ENCODE results near the gene PGAM2.

The PGAM2 gene

DNA sequence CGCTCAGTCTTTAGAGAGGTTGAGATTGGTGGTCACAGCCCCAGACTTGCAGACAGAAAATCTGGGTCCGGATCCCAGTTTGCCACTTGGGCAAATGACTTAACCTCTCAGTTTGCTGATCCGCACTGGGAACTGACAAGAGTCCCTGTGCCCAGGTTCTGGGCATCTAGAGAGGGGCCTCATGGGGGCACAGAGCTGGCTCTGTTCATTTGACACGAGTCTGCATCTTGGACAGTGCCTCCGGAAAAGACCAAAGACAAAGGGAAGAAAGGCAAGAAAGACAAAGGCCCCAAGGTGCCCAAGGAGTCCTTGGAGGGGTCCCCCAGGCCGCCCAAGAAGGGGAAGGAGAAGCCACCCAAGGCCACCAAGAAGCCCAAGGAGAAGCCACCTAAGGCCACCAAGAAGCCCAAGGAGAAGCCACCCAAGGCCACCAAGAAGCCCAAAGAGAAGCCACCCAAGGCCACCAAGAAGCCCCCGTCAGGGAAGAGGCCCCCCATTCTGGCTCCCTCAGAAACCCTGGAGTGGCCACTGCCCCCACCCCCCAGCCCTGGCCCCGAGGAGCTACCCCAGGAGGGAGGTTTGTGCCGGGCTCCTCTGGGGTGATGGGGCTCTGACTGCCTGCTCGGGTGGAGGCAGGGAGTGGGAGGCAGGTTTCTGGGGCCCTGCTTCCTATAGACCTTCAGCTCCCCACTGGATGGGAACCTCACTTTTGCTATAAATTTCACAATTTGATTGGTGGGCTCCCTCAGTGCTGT lies 41.1 kb upstream of the PGAM2 start:
- peaks cover 30 to 38% of the 10 kb centered on the region in 2 donors for H3K4me1 Mint-ChIP-seq
- peaks cover 4 to 9% of the 10 kb centered on the region in 2 donors for H3K36me3 Mint-ChIP-seq
- H3K9me3 Mint-ChIP-seq: no peaks in the 10 kb centered on the region
- H3K27me3 Mint-ChIP-seq: no peaks in the 10 kb centered on the region
- no peak overlapping the region for H3K4me3 Mint-ChIP-seq
- ATAC-seq (replicated peaks) (no peak), DNase-seq (no peak)
- peak overlapping the region; percentile 57 for H3K27ac Mint-ChIP-seq

DNA sequence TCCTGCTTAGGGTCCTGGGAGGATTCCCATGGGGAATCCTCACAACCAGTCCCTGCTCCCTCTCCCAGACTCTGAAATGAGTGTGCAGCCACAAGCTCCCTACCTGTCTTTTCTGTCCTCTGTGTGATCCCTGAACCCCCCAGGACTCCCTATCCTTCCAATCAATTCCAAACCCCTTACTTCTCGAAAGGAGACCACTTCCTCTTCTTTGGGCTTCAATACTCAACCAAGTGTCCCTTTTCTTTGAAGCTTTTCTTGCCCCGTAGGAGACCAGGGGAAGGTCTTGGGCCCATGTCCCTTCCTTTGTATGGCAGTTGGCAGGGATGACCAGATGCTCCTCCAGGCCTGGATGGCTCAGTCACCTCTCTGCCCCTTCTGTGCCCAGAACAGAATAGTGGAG lies 40.5 kb upstream of the PGAM2 start:
- ATAC-seq (replicated peaks) (no peak), DNase-seq (no peak)
- no peaks in the 10 kb centered on the region for H3K9me3 Mint-ChIP-seq
- peak overlapping the region; percentile 26 to 35 for H3K4me3 Mint-ChIP-seq
- H3K27ac Mint-ChIP-seq: no peak overlapping the region
- peaks cover 4 to 9% of the 10 kb centered on the region in 2 donors for H3K36me3 Mint-ChIP-seq
- H3K27me3 Mint-ChIP-seq: no peaks in the 10 kb centered on the region
- H3K4me1 Mint-ChIP-seq: peaks cover 36 to 45% of the 10 kb centered on the region in 2 donors

DNA sequence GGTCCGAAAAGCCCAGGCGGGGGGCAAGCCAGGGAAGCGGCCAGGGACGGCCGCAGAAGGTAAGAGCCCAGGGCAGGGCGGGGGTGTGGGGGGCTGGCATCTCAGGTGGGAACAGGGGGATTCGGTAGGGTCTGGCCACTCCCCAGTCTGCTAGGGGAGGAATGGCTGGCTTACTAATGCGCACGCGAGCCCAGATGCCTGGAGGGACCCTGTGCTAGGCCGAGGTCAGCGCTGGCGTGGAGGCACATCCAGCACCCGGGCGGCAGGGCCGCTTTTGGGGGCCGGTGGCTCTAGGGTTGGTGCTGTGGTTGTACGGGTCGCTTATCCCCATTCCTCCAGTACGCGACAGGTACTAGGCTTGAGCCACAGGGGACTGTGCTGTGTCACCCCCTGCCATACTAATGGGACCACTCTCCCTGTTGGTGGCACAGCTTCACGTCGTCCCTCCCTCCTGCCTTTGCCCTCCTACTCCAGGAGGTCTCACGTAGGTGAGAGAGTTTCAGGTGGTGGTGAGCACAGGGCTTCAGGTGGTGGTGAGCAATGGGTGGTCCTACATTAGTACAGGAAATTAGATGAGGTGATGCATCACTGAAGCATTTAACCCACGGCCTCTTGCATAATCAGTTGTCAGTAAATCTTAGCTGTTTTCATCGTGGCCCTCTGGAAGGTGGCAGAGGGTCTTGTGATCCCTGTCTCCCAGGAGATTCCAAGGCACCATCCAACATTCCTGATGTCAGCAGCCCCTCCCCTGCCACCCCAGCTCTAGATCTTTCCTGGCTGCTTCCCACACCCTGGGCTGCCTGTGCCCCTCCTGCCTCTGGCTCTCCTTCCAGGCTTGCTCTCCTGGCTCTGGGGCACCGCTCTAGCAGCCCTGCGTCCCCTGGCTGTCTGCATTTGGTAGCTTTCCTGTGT lies 39.7 kb upstream of the PGAM2 start:
- Mint-ChIP-seq H3K27ac (peak overlapping the region; percentile 56), H3K4me1 (peaks cover 43 to 52% of the 10 kb centered on the region in 2 donors), H3K4me3 (peak overlapping the region; percentile 72), H3K9me3 (no peaks in the 10 kb centered on the region), H3K27me3 (no peaks in the 10 kb centered on the region), H3K36me3 (peaks cover 4 to 9% of the 10 kb centered on the region in 2 donors)
- DNase-seq (no peak), ATAC-seq (replicated peaks) (peak; percentile 12 to 30)

DNA sequence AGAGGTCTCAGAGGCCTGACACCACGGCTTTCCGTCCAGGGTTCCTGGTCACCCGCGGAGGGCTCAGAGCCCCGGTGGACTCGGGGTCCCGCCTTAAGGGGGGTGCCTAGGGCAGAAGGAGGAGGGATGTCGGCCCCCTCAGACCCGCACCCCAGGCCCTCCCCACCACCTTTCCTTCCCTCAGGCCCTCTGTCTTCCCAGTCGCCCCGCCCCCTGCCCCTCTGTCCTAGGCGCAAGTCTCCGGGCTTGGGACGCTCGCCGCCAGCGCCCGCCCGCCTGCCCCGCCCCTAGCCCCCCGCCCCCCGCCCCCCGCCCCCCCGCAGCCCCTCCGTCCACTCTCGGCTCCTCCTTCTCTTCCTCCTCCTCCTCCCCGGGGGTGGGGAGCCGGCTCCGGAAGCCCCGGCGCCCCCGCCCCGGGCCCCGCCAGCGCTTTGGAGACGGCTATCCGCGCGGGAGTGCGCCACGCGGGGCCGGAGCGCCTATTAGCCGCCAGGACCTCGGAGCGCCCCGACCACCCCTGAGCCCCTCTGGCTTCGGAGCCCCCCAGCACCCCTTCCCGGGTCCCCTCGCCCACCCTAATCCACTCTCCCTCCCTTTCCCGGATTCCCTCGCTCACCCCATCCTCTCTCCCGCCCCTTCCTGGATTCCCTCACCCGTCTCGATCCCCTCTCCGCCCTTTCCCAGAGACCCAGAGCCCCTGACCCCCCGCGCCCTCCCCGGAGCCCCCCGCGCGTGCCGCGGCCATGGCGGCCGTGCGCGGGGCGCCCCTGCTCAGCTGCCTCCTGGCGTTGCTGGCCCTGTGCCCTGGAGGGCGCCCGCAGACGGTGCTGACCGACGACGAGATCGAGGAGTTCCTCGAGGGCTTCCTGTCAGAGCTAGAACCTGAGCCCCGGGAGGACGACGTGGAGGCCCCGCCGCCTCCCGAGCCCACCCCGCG lies 38.8 kb upstream of the PGAM2 start, which contains the start of gene AEBP1:
Gene AEBP1 (plus strand): TSS at position 423 of the 937 bp plus-strand sequence. CDS start 321 bp downstream, at position 744.
- peaks cover 4 to 9% of the 10 kb centered on the region in 2 donors for H3K36me3 Mint-ChIP-seq
- DNase-seq (peak; percentile 39), ATAC-seq (replicated peaks) (peak; percentile 64 to 74)
- peaks cover 44 to 58% of the 10 kb centered on the region in 2 donors for H3K4me1 Mint-ChIP-seq
- peak within 1 kb of the TSS; percentile 67 for H3K27ac Mint-ChIP-seq
- peak within 1 kb of the TSS; percentile 72 for H3K4me3 Mint-ChIP-seq
- no peaks in the 10 kb centered on the region for H3K27me3 Mint-ChIP-seq
- H3K9me3 Mint-ChIP-seq: no peaks in the 10 kb centered on the region

DNA sequence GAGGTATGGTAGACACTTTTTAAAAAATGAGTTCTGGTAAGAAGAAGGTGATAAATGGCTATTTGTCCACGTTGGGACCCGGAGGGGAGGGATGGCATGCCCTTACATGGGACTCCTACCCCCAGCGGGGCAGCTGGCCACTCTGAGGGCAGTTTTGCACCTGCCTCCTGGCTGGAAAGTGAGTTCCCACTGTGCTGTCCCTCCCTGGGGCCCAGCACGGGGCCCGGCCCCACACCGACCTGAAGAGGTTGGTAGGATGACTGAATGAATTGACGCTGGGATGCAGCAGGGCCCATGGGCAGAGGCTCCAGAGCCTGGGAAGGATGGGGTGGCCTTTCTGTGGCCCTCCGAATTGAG lies 38.2 kb upstream of the PGAM2 start:
- ATAC-seq (replicated peaks) (no peak), DNase-seq (no peak)
- Mint-ChIP-seq H3K36me3 (peaks cover 0 to 6% of the 10 kb centered on the region in 2 donors), H3K9me3 (no peaks in the 10 kb centered on the region), H3K4me3 (peak overlapping the region; percentile 43 to 71), H3K27me3 (no peaks in the 10 kb centered on the region), H3K4me1 (peaks cover 44 to 58% of the 10 kb centered on the region in 2 donors), H3K27ac (peak overlapping the region; percentile 7)

DNA sequence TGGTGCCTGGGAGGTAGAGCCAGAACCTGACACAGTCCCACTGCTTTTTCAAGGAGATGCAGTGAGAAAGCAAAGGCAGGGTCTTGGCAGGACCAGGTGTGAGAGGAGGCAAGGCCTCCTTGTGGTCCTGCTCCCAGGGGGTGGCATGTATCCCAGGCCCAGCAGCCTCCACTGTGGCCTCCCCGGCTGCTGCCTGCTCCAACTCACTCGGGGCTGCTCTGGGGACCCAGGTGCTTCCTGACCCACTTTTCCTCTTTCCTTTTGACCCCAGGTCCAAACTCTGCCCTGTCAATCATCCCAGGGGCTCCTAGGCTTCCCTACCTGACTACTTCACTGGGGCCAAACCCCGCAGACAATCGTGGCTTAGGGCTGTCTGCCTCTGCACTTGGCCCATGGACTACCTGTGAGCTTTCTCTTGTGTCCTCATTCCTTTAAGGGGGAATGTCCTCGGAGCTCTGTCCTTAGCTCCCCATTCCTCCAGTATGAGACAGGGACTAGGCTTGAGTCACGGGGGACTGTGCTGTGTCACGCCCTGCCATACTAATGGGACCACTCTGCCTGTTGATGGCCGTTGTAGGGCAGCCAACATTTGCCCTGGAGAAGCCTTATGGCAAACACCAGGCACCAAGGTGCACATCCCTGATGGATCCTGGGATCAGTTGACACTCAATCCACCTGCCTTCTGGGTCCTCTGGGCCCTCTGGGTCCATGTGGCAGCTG lies 37.6 kb upstream of the PGAM2 start:
- no peak for DNase-seq
- H3K4me3 Mint-ChIP-seq: peak overlapping the region; percentile 43 to 71
- no peaks in the 10 kb centered on the region for H3K9me3 Mint-ChIP-seq
- H3K27ac Mint-ChIP-seq: peak overlapping the region; percentile 7
- H3K4me1 Mint-ChIP-seq: peaks cover 40 to 59% of the 10 kb centered on the region in 2 donors
- no peak for ATAC-seq (replicated peaks)
- peaks cover 0 to under 1% of the 10 kb centered on the region in 2 donors for H3K36me3 Mint-ChIP-seq
- H3K27me3 Mint-ChIP-seq: no peaks in the 10 kb centered on the region

DNA sequence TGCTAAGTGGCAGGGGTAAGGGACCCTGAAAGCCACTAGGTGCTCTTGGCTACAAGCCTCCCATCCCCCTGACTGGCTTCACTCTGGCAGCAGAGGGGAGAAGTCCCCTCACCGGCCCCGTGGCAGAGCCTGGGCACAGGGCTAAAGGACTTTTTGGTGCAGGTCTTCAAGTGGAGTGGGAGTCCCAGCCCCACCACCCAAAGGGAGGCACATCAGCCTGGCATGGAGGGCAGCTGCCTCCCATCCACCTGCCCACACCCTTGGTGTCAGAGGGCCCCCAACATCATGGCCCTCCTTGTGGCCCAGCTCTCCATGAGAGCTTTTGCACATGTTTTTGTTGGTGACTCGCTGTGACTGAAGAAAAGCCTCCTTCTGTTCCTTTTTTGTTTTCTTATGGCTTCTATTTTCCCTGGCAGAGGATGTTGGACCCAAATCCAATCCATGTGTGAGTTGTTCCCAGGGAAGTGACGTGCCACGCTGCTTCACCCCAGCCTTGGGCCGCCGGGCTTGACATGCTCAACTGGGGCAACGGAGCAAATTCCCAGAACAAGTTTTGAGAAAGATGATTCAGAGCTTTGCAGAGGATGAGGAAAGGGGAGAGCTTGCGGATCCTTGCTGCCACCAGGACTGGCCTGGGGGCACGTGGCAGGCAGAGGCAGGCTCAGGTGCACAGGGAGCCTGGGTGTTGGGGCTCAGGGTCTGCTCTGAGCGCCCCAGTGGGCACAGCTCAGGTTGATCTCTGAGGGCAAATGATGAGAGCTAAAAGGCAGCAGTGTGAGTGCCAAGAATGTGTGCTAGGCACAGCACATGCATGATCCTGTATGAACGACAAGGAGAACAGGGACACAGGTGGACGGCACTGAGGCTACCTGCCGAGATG lies 36.8 kb upstream of the PGAM2 start:
- no peaks in the 10 kb centered on the region for H3K36me3 Mint-ChIP-seq
- no peak overlapping the region for H3K4me3 Mint-ChIP-seq
- no peak overlapping the region for H3K27ac Mint-ChIP-seq
- DNase-seq (no peak), ATAC-seq (replicated peaks) (no peak)
- H3K4me1 Mint-ChIP-seq: peaks cover 47 to 67% of the 10 kb centered on the region in 2 donors
- H3K27me3 Mint-ChIP-seq: no peaks in the 10 kb centered on the region
- no peaks in the 10 kb centered on the region for H3K9me3 Mint-ChIP-seq

DNA sequence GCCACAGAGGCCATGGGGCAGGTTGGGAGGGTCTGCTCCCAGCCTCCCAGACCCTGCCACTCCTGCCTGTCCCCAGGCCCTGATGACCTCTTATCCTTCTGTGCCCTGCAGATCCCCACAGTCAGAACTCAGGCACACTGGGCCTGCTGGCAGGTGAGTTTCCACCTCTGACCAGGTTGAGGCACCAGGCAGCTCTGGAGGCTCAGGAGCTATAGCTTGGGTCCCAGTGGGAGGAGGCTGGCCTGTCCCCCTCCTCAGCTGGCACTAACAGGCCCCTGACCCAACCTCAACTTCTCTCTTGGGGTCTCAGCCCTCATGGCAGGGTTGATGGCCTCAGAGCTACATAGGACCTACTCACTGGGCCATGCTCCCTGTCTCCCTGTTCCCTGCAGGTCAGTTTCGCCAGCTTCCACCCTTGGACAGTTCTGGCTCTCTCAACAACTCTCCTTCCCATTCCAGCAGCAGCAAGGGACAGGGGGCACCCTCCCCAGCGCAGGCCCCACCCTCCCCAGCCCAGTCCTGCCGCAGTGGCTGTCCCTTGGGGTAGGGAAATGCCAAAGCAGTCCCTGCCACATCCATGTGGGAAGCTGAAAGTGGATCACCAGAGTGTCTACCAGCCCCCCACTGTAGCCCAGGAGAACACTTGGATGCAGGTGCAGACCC lies 36.1 kb upstream of the PGAM2 start:
- H3K4me3 Mint-ChIP-seq: no peak overlapping the region
- no peak for DNase-seq
- no peak for ATAC-seq (replicated peaks)
- peaks cover 55 to 75% of the 10 kb centered on the region in 2 donors for H3K4me1 Mint-ChIP-seq
- peak overlapping the region; percentile 87 for H3K27ac Mint-ChIP-seq
- H3K27me3 Mint-ChIP-seq: no peaks in the 10 kb centered on the region
- H3K9me3 Mint-ChIP-seq: no peaks in the 10 kb centered on the region
- no peaks in the 10 kb centered on the region for H3K36me3 Mint-ChIP-seq

DNA sequence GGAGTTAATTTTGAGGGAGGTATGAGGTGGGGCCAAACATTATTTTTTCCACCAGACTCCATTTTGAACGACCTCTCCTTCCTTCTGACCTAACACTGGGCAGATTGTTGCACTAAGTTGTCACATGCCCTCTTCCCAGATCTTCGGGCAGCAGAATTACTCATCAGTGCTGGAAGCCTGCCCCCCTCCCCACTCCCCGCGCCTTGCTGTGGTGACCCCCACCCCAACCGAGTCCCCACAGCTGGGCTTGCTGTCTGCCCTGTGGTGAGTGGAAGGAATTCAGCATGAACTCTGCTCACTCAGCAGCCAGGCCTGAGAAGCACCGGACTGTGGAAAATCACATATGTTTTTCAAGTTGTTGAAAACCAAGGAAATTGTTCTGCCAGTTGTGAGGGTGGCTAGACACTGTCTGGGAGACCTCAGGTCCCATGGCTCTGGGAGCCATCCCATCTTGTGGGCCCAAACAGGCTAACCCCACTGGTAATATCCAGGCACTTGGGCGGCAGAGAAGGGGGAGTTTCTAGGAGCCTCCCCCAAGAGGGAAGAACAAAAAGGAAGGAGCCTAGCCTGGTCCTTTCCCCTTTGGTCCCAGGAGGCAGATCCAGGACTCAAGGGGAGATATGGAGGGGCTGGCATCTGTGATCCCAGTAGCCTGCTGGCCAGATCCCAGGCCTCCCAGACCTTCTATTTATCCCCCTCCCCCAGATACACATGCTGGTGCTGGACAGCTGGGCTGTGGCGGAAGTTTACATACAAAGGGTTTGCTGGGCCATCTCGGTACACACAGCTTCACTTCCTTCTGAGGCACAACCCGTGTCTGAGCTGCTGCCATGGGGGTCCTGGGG lies 35.3 kb upstream of the PGAM2 start:
- no peak for ATAC-seq (replicated peaks)
- DNase-seq: no peak
- H3K27ac Mint-ChIP-seq: peak overlapping the region; percentile 87

DNA sequence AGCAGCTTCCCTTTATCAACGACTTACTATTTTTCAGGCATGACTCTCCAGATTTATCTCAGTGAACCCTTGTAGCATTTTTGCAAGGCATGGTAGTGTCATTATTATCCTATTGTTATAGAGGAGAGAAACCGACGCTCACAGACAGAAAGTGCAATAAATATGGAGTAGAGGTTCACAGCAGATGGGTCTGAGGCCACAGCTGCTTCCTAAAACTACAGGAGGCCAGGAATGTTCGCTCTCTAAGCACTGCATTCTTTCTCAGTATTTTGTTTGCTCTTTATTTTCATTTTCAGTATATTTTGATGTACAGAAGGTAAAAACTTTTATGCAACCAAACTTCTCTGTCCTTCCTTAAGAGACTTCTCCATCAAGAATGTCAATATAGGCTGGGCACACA lies 34.3 kb upstream of the PGAM2 start:
- no peak for ATAC-seq (replicated peaks)
- Mint-ChIP-seq H3K4me1 (peaks cover 49 to 74% of the 10 kb centered on the region in 2 donors), H3K27me3 (no peaks in the 10 kb centered on the region), H3K36me3 (no peaks in the 10 kb centered on the region), H3K27ac (no peak overlapping the region), H3K9me3 (no peaks in the 10 kb centered on the region), H3K4me3 (no peak overlapping the region)
- DNase-seq: no peak

More for the DNA sequence above, 35.3 kb upstream of the PGAM2 start:
- no peaks in the 10 kb centered on the region for H3K9me3 Mint-ChIP-seq
- no peaks in the 10 kb centered on the region for H3K36me3 Mint-ChIP-seq
- H3K4me3 Mint-ChIP-seq: peak overlapping the region; percentile 23 to 39
- no peaks in the 10 kb centered on the region for H3K27me3 Mint-ChIP-seq
- H3K4me1 Mint-ChIP-seq: peaks cover 51 to 74% of the 10 kb centered on the region in 2 donors

All from stimulated activated naive B cell treated with anti-CD40 and anti-IgM and Interleukin-4, amounts not matched to agents 10 μg/mL and 1 μg/mL and 100 μg/mL, for 72 hours (primary cell).